Adrenal gland (tissue), 12 donors: ENCODE data around the gene CTTN. TPM values are rescaled to one million over a fixed set of nuclear protein-coding genes. Genes with fewer than 3 reads are reported as not detected.
"Not testable (repeated sequence)": the region's sequence is repeated elsewhere in the genome, so short reads cannot be mapped to it uniquely, and the experiment has no call there.

Source experiments
- DNase-seq, 7 donors: peaks; one replicate each; pipeline ENCODE4 v3.0.0-alpha.2; 2019 to 2020
- H3K27ac ChIP-seq, 5 donors: fragments of 200-600 bp; sonication (generic) in 4 of 5; 1 replicate in 3 of 5; 2 replicates in 2 of 5; pipeline versions ENCODE4 v1.5.1 to v1.8.0; 2016 to 2020; ENCODE audit warnings: mild to moderate bottlenecking in 1 of 5
- H3K27me3 ChIP-seq: fragments of 200-600 bp; 2 replicates; pipeline ENCODE4 v1.8.0; 2021
- H3K36me3 ChIP-seq, 2 donors: fragments of 200-600 bp; replicated peaks in 1 of 2; 1 replicate in 1 of 2; 2 replicates in 1 of 2; pipeline versions ENCODE4 v1.5.1 to v1.8.0; 2018 to 2022
- H3K4me1 ChIP-seq, 2 donors: fragments of 200-600 bp; replicated peaks in 1 of 2; 1 replicate in 1 of 2; 2 replicates in 1 of 2; pipeline versions ENCODE4 v1.5.1 to v1.8.0; 2018 to 2021
- H3K4me3 ChIP-seq, 4 donors: fragments of 200-600 bp; sonication (generic) in 3 of 4; one replicate each; pipeline ENCODE4 v1.5.1; 2016 to 2018
- H3K9me3 ChIP-seq, 3 donors: fragments of 200-600 bp; sonication (generic) in 1 of 3; replicated peaks in 1 of 3; 1 replicate in 2 of 3; 2 replicates in 1 of 3; pipeline versions ENCODE4 v1.5.1 to v1.8.0; 2016 to 2021
- CTCF ChIP-seq, 6 experiments: fragments of 450-650 bp in 4 of 6; fragments of 200-600 bp in 2 of 6; sonication (generic) in 1 of 6; IDR thresholded peaks; 1 replicate in 5 of 6; 2 replicates in 1 of 6; pipeline versions ENCODE4 v1.5.1 to v1.8.0; 2016 to 2021; ENCODE audit warnings: antibody characterized with exemption in 6 of 6, mild to moderate bottlenecking in 2 of 6, moderate library complexity in 1 of 6
- POLR2A ChIP-seq, 2 donors: fragments of 450-650 bp; IDR thresholded peaks; one replicate each; pipeline ENCODE4 v1.6.1; 2017; ENCODE audit warnings: antibody characterized with exemption in 2 of 2, mild to moderate bottlenecking in 2 of 2, moderate library complexity in 1 of 2
- WGBS, 4 donors: extraction: QIAGEN DNeasy Blood & Tissue Kit in 2 of 4; methylation state at CpG; one replicate each; pipeline versions ENCODE4 v1.1.5 to v1.1.7; 2013 to 2017; 5-methylcytosine and 5-hydroxymethylcytosine counted together
- intact Hi-C, 2 donors: fragments of 100-400 bp; cut with DNase I; formaldehyde crosslinking; loops; one replicate each; pipeline versions ENCODE4 v1.14.1 to v1.15.0; 2022 to 2023
- polyA plus RNA-seq, 3 donors: library from polyadenylated mRNA; stranded (reverse); fragments of 200-250 nt in 2 of 3; fragments of 350-450 nt in 1 of 3; fragmentation: Illumina TruSeq in 1 of 3; extraction: RNeasy Lipid Tissue Mini Kit (QIAGEN cat#74804) in 1 of 3; gene quantifications; one replicate each; pipeline ENCODE4 v1.2.3, GENCODE V29; 2013 to 2014
- total RNA-seq, 9 donors: library from RNA; depleted of rRNA in 4 of 9; stranded (reverse); fragments of >200 nt in 4 of 9; fragments of 120-200 nt in 1 of 9; fragmentation: NEBNext Ultra II Directional in 1 of 9; extraction: Animal tissue kit (Norgen Biotek cat#: 25700) in 1 of 9; gene quantifications; one replicate each; pipeline versions ENCODE4 v1.1.0 to v1.2.4, GENCODE V29; 2013 to 2023
- donor health status: healthy with polysubstance abuse.
- donor health status: Bipolar disorder and iron deficiency.
- donor health status: DM: yes; HTN: yes; CAD: no.
- donor health status: DM: no; HTN: no; CAD: no.
- donor health status: DM: no; HTN: no; CAD: no.
- donor health status: DM: yes; HTN: yes; CAD: no.

CTTN gene
- total and polyA plus RNA-seq, 12 donors: 157 to 419 (median 266) TPM

GRCh38 chr11:70404244-70404643, 5.9 kb downstream of the CTTN start:
- Histone ChIP-seq H3K9me3 (no peaks in the 10 kb centered on the region), H3K4me3 (no peak overlapping the region), H3K27me3 (no peaks in the 10 kb centered on the region), H3K27ac (no peak overlapping the region), H3K36me3 (peaks cover 0 to 41% of the 10 kb centered on the region in 2 donors), H3K4me1 (peaks cover 20 to 36% of the 10 kb centered on the region in 2 donors)
- intact Hi-C loops: no loop called here
- DNase-seq: no peak
- WGBS, 4 donors: 85 to 92% (median 92%) methylated on average over 11 of the region's 11 CpGs
- TF ChIP-seq CTCF (IDR thresholded peaks at IDR 0.05): no peak
- no peak for TF ChIP-seq POLR2A (IDR thresholded peaks at IDR 0.05)

- peaks cover 8 to 20% of the 10 kb centered on the region in 2 donors for H3K4me1 ChIP-seq
- WGBS, 4 donors: 88 to 95% (median 93%) methylated on average over 18 to 20 of the region's 20 CpGs
- no peaks in the 10 kb centered on the region for H3K27me3 ChIP-seq
- intact Hi-C loops: no loop called here
- no peak overlapping the region for H3K27ac ChIP-seq
- H3K9me3 ChIP-seq: no peaks in the 10 kb centered on the region
- DNase-seq: no peak
- H3K4me3 ChIP-seq: no peak overlapping the region
- H3K36me3 ChIP-seq: peaks cover 0 to 57% of the 10 kb centered on the region in 2 donors
- TF ChIP-seq CTCF (IDR thresholded peaks at IDR 0.05) (no peak), POLR2A (IDR thresholded peaks at IDR 0.05) (no peak)
Measured at GRCh38 chr11:70405679-70406395, 7.5 kb downstream of the CTTN start.

- peaks cover 0 to 69% of the 10 kb centered on the region in 2 donors for H3K36me3 ChIP-seq
- WGBS, 4 donors: 84 to 95% (median 90%) methylated on average over 11 to 13 of the region's 13 CpGs
- no peak for TF ChIP-seq POLR2A (IDR thresholded peaks at IDR 0.05)
- TF ChIP-seq CTCF (IDR thresholded peaks at IDR 0.05): no peak
- no peak overlapping the region for H3K27ac ChIP-seq
- peaks cover 7 to 8% of the 10 kb centered on the region in 2 donors for H3K4me1 ChIP-seq
- H3K4me3 ChIP-seq: no peak overlapping the region
- no peaks in the 10 kb centered on the region for H3K9me3 ChIP-seq
- no peak for DNase-seq
- H3K27me3 ChIP-seq: no peaks in the 10 kb centered on the region
- intact Hi-C loops: no loop called here
Measured at GRCh38 chr11:70407121-70407520, 8.8 kb downstream of the CTTN start.

- no peaks in the 10 kb centered on the region for H3K27me3 ChIP-seq
- TF ChIP-seq CTCF (IDR thresholded peaks at IDR 0.05): no peak
- TF ChIP-seq POLR2A (IDR thresholded peaks at IDR 0.05): no peak
- WGBS, 4 donors: 87 to 94% (median 90%) methylated on average over 6 of the region's 6 CpGs
- H3K36me3 ChIP-seq: peaks cover 0 to 76% of the 10 kb centered on the region in 2 donors
- H3K4me3 ChIP-seq: no peak overlapping the region
- H3K9me3 ChIP-seq: no peaks in the 10 kb centered on the region
- H3K27ac ChIP-seq: no peak overlapping the region
- intact Hi-C loops: no loop called here
- no peak for DNase-seq
- peaks cover 0 to under 1% of the 10 kb centered on the region in 2 donors for H3K4me1 ChIP-seq
Measured at GRCh38 chr11:70407814-70408213, 9.5 kb downstream of the CTTN start.

- DNase-seq, H3K27ac ChIP-seq, H3K4me1 ChIP-seq, H3K27me3 ChIP-seq, intact Hi-C loops, H3K4me3 ChIP-seq, H3K9me3 ChIP-seq: not testable (repeated sequence)
- WGBS, 4 donors: 92 to 98% (median 96%) methylated on average over 4 of the region's 4 CpGs
- peaks cover 0 to 81% of the 10 kb centered on the region in 2 donors for H3K36me3 ChIP-seq
Measured at GRCh38 chr11:70408326-70408725, 10.0 kb downstream of the CTTN start.
